ENCODE data around the gene ANKH.
A peak's percentile ranks its signal among the peaks of the same experiment; 100 is the strongest.

ANKH gene

GRCh38 chr5:14681236-14681752 lies 190.3 kb downstream of the ANKH start:
- H3K27ac Mint-ChIP-seq: no peak overlapping the region

GRCh38 chr5:14679595-14679994 lies 192.0 kb downstream of the ANKH start:
- Mint-ChIP-seq H3K27me3 (ENCODE audit: low read depth) (no peaks in the 10 kb centered on the region), H3K4me1 (ENCODE audit: low read depth) (peaks cover 32% of the 10 kb centered on the region), H3K9me3 (no peaks in the 10 kb centered on the region), H3K4me3 (no peak overlapping the region), H3K27ac (no peak overlapping the region), H3K36me3 (ENCODE audit: low read depth) (peaks cover 47% of the 10 kb centered on the region)

More at GRCh38 chr5:14681236-14681752, 190.3 kb downstream of the ANKH start:
- H3K27me3 Mint-ChIP-seq (ENCODE audit: low read depth): no peaks in the 10 kb centered on the region
- no peak overlapping the region for H3K4me3 Mint-ChIP-seq
- peaks cover 47% of the 10 kb centered on the region for H3K36me3 Mint-ChIP-seq (ENCODE audit: low read depth)
- no peaks in the 10 kb centered on the region for H3K9me3 Mint-ChIP-seq
- H3K4me1 Mint-ChIP-seq (ENCODE audit: low read depth): peaks cover 25% of the 10 kb centered on the region

- no peaks in the 10 kb centered on the region for H3K27me3 Mint-ChIP-seq (ENCODE audit: low read depth)
- no peaks in the 10 kb centered on the region for H3K9me3 Mint-ChIP-seq
- H3K27ac Mint-ChIP-seq: no peak overlapping the region
- H3K4me1 Mint-ChIP-seq (ENCODE audit: low read depth): peaks cover 37% of the 10 kb centered on the region
- no peak overlapping the region for H3K4me3 Mint-ChIP-seq
- H3K36me3 Mint-ChIP-seq (ENCODE audit: low read depth): peaks cover 51% of the 10 kb centered on the region
Measured at GRCh38 chr5:14678773-14679334, 192.7 kb downstream of the ANKH start.

- H3K36me3 Mint-ChIP-seq (ENCODE audit: low read depth): peaks cover 39% of the 10 kb centered on the region
- H3K4me3 Mint-ChIP-seq: peak overlapping the region; percentile 57
- H3K27ac Mint-ChIP-seq: peak overlapping the region; percentile 84
- peaks cover 54% of the 10 kb centered on the region for H3K4me1 Mint-ChIP-seq (ENCODE audit: low read depth)
- H3K27me3 Mint-ChIP-seq (ENCODE audit: low read depth): no peaks in the 10 kb centered on the region
- no peaks in the 10 kb centered on the region for H3K9me3 Mint-ChIP-seq
Measured at GRCh38 chr5:14676320-14676719, 195.3 kb downstream of the ANKH start.

GRCh38 chr5:14675865-14676300 lies 195.7 kb downstream of the ANKH start:
- H3K27me3 Mint-ChIP-seq (ENCODE audit: low read depth): no peaks in the 10 kb centered on the region
- H3K4me1 Mint-ChIP-seq (ENCODE audit: low read depth): peaks cover 59% of the 10 kb centered on the region
- peaks cover 37% of the 10 kb centered on the region for H3K36me3 Mint-ChIP-seq (ENCODE audit: low read depth)
- peak overlapping the region; percentile 84 for H3K27ac Mint-ChIP-seq
- H3K9me3 Mint-ChIP-seq: no peaks in the 10 kb centered on the region
- H3K4me3 Mint-ChIP-seq: peak overlapping the region; percentile 57

GRCh38 chr5:14674983-14675854 lies 196.4 kb downstream of the ANKH start:
- Mint-ChIP-seq H3K27me3 (ENCODE audit: low read depth) (no peaks in the 10 kb centered on the region), H3K4me1 (ENCODE audit: low read depth) (peaks cover 64% of the 10 kb centered on the region), H3K36me3 (ENCODE audit: low read depth) (peaks cover 35% of the 10 kb centered on the region), H3K27ac (peak overlapping the region; percentile 84), H3K4me3 (peak overlapping the region; percentile 57), H3K9me3 (no peaks in the 10 kb centered on the region)

- peak overlapping the region; percentile 91 for H3K27ac Mint-ChIP-seq
- peaks cover 35% of the 10 kb centered on the region for H3K36me3 Mint-ChIP-seq (ENCODE audit: low read depth)
- H3K4me3 Mint-ChIP-seq: no peak overlapping the region
- peaks cover 69% of the 10 kb centered on the region for H3K4me1 Mint-ChIP-seq (ENCODE audit: low read depth)
- no peaks in the 10 kb centered on the region for H3K9me3 Mint-ChIP-seq
- no peaks in the 10 kb centered on the region for H3K27me3 Mint-ChIP-seq (ENCODE audit: low read depth)
Measured at GRCh38 chr5:14673443-14673842, 198.1 kb downstream of the ANKH start.

- Mint-ChIP-seq H3K36me3 (ENCODE audit: low read depth) (peaks cover 35% of the 10 kb centered on the region), H3K4me3 (no peak overlapping the region), H3K27ac (peak overlapping the region; percentile 91), H3K9me3 (no peaks in the 10 kb centered on the region), H3K27me3 (ENCODE audit: low read depth) (no peaks in the 10 kb centered on the region), H3K4me1 (ENCODE audit: low read depth) (peaks cover 71% of the 10 kb centered on the region)
Measured at GRCh38 chr5:14672484-14673394, 198.8 kb downstream of the ANKH start.

GRCh38 chr5:14672082-14672481 lies 199.5 kb downstream of the ANKH start:
- Mint-ChIP-seq H3K4me1 (ENCODE audit: low read depth) (peaks cover 76% of the 10 kb centered on the region), H3K9me3 (no peaks in the 10 kb centered on the region), H3K27me3 (ENCODE audit: low read depth) (no peaks in the 10 kb centered on the region), H3K27ac (peak overlapping the region; percentile 91), H3K36me3 (ENCODE audit: low read depth) (peaks cover 35% of the 10 kb centered on the region), H3K4me3 (peak overlapping the region; percentile 4)

GRCh38 chr5:14671414-14671813 lies 200.2 kb downstream of the ANKH start:
- peak overlapping the region; percentile 91 for H3K27ac Mint-ChIP-seq
- H3K36me3 Mint-ChIP-seq (ENCODE audit: low read depth): peaks cover 37% of the 10 kb centered on the region
- no peaks in the 10 kb centered on the region for H3K9me3 Mint-ChIP-seq
- H3K4me1 Mint-ChIP-seq (ENCODE audit: low read depth): peaks cover 78% of the 10 kb centered on the region
- H3K27me3 Mint-ChIP-seq (ENCODE audit: low read depth): no peaks in the 10 kb centered on the region
- H3K4me3 Mint-ChIP-seq: peak overlapping the region; percentile 64

- H3K36me3 Mint-ChIP-seq (ENCODE audit: low read depth): peaks cover 37% of the 10 kb centered on the region
- H3K27me3 Mint-ChIP-seq (ENCODE audit: low read depth): no peaks in the 10 kb centered on the region
- H3K4me1 Mint-ChIP-seq (ENCODE audit: low read depth): peaks cover 76% of the 10 kb centered on the region
- peak overlapping the region; percentile 20 for H3K4me3 Mint-ChIP-seq
- no peaks in the 10 kb centered on the region for H3K9me3 Mint-ChIP-seq
- H3K27ac Mint-ChIP-seq: peak overlapping the region; percentile 58
Measured at GRCh38 chr5:14669975-14670374, 201.6 kb downstream of the ANKH start.

- H3K27ac Mint-ChIP-seq: no peak overlapping the region
- peaks cover 37% of the 10 kb centered on the region for H3K36me3 Mint-ChIP-seq (ENCODE audit: low read depth)
- no peaks in the 10 kb centered on the region for H3K9me3 Mint-ChIP-seq
- H3K27me3 Mint-ChIP-seq (ENCODE audit: low read depth): no peaks in the 10 kb centered on the region
- peaks cover 73% of the 10 kb centered on the region for H3K4me1 Mint-ChIP-seq (ENCODE audit: low read depth)
- no peak overlapping the region for H3K4me3 Mint-ChIP-seq
Measured at GRCh38 chr5:14669415-14669814, 202.2 kb downstream of the ANKH start.

GRCh38 chr5:14668181-14668591 lies 203.4 kb downstream of the ANKH start:
- Mint-ChIP-seq H3K27me3 (ENCODE audit: low read depth) (no peaks in the 10 kb centered on the region), H3K27ac (peak overlapping the region; percentile 83), H3K36me3 (ENCODE audit: low read depth) (peaks cover 30% of the 10 kb centered on the region), H3K4me1 (ENCODE audit: low read depth) (peaks cover 71% of the 10 kb centered on the region), H3K9me3 (no peaks in the 10 kb centered on the region), H3K4me3 (peak overlapping the region; percentile 74)

GRCh38 chr5:14667770-14668169 lies 203.8 kb downstream of the ANKH start:
- Mint-ChIP-seq H3K4me1 (ENCODE audit: low read depth) (peaks cover 70% of the 10 kb centered on the region), H3K27ac (peak overlapping the region; percentile 83), H3K27me3 (ENCODE audit: low read depth) (no peaks in the 10 kb centered on the region), H3K36me3 (ENCODE audit: low read depth) (peaks cover 30% of the 10 kb centered on the region), H3K4me3 (peak overlapping the region; percentile 74), H3K9me3 (no peaks in the 10 kb centered on the region)

All from T-helper 1 cell treated with Interleukin-12 subunit alpha and Interleukin-12 subunit beta and Interleukin-4 antibody, amounts not matched to agents 30 μg/mL and 1 μg/mL, for 36 hours (primary cell).